Thymus (tissue), 11 donors: ENCODE measurements around the gene SMCR8. TPM values are rescaled to one million over a fixed set of nuclear protein-coding genes. Genes with fewer than 3 reads are reported as not detected.
"Not testable (repeated sequence)": the region's sequence is repeated elsewhere in the genome, so short reads cannot be mapped to it uniquely, and the experiment has no call there.

Experiments used
- DNase-seq, 9 donors: peaks; one replicate each; pipeline ENCODE4 v3.0.0-alpha.2; 2013; ENCODE audit warnings: low spot score in 9 of 9, low read depth in 6 of 9, missing footprints in 1 of 9
- H3K27ac ChIP-seq, 2 donors: one replicate each; pipeline ENCODE4 v1.5.1; 2013; ENCODE audit warnings: control low read depth in 1 of 2, low read depth in 1 of 2, low read length in 1 of 2, mild to moderate bottlenecking in 1 of 2, moderate library complexity in 1 of 2
- H3K27me3 ChIP-seq, 2 donors: one replicate each; pipeline ENCODE4 v1.5.1; 2013; ENCODE audit warnings: low read length in 1 of 2; ENCODE audit not compliant: control insufficient read depth in 2 of 2, insufficient read depth in 1 of 2
- H3K36me3 ChIP-seq, 2 donors: one replicate each; pipeline ENCODE4 v1.5.1; 2013; ENCODE audit warnings: low read length in 1 of 2, mild to moderate bottlenecking in 1 of 2, moderate library complexity in 1 of 2; ENCODE audit not compliant: control insufficient read depth in 2 of 2, insufficient read depth in 2 of 2
- H3K4me1 ChIP-seq, 2 donors: one replicate each; pipeline ENCODE4 v1.5.1; 2013; ENCODE audit warnings: low read length in 2 of 2; ENCODE audit not compliant: control insufficient read depth in 2 of 2, insufficient read depth in 2 of 2
- H3K4me3 ChIP-seq, 2 donors: one replicate each; pipeline ENCODE4 v1.5.1; 2013; ENCODE audit warnings: low read length in 2 of 2, control low read depth in 1 of 2, mild to moderate bottlenecking in 1 of 2
- H3K9me3 ChIP-seq, 2 donors: one replicate each; pipeline ENCODE4 v1.5.1; 2013; ENCODE audit warnings: low read length in 1 of 2, mild to moderate bottlenecking in 1 of 2; ENCODE audit not compliant: control insufficient read depth in 2 of 2, insufficient read depth in 1 of 2
- WGBS: extraction: QIAGEN DNeasy Blood & Tissue Kit; methylation state at CpG from one replicate; pipeline ENCODE4 v1.1.7; 2013; 5-methylcytosine and 5-hydroxymethylcytosine counted together
- polyA plus RNA-seq: library from polyadenylated mRNA; stranded (reverse); fragments of 200-250 nt; gene quantifications from one replicate; pipeline ENCODE4 v1.2.3, GENCODE V29; 2013
- total RNA-seq: library from RNA; stranded (reverse); fragments of 120-200 nt; gene quantifications from one replicate; pipeline ENCODE4 v1.2.4, GENCODE V29; 2013
- donor health status: healthy.

SMCR8 gene
- total and polyA plus RNA-seq, 2 donors, result 7.3 to 7.8 TPM

GRCh38 chr17:18280249-18280648, 34.8 kb upstream of the SMCR8 start:
- WGBS, result 97% methylated on average over 4 of the region's 4 CpGs
- H3K36me3 ChIP-seq, result peaks cover 78 to 79% of the 10 kb centered on the region in 2 donors
- peaks cover 0 to 3% of the 10 kb centered on the region in 2 donors for H3K9me3 ChIP-seq
- no peaks in the 10 kb centered on the region for H3K4me1 ChIP-seq
- H3K27ac ChIP-seq, result no peak overlapping the region
- DNase-seq, result no peak
- no peaks in the 10 kb centered on the region for H3K27me3 ChIP-seq
- no peak overlapping the region for H3K4me3 ChIP-seq

GRCh38 chr17:18280766-18281371, 34.2 kb upstream of the SMCR8 start:
- peaks cover 0 to 3% of the 10 kb centered on the region in 2 donors for H3K9me3 ChIP-seq
- H3K4me1 ChIP-seq, result no peaks in the 10 kb centered on the region
- H3K27ac ChIP-seq, result no peak overlapping the region
- DNase-seq, result no peak
- H3K27me3 ChIP-seq, result no peaks in the 10 kb centered on the region
- 92% methylated on average over 5 of the region's 5 CpGs for WGBS
- peaks cover 80 to 83% of the 10 kb centered on the region in 2 donors for H3K36me3 ChIP-seq
- no peak overlapping the region for H3K4me3 ChIP-seq

DNA sequence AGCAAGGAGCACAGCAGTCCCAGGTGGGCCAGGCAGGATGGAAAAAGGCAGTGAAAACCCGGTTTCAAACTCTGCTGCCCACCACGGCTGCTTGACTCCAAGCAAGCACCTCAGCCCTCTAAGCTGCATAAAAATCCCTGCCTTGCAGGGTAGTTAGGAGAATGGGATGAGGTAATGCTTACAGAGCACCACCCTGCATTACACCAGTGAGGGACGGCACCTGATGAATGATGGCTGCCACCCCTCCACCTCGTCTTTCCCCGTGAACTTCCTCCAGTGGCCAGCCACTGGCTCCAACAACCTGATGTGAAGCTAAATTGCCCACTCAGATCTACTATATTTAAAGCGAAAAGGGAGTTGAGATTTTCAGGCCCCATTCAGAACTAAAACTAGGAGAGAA, 33.3 kb upstream of the SMCR8 start:
- DNase-seq, result no peak
- 98% methylated on average over 6 of the region's 6 CpGs for WGBS
- H3K27ac ChIP-seq, result no peak overlapping the region
- H3K9me3 ChIP-seq, result peaks cover 0 to 3% of the 10 kb centered on the region in 2 donors
- H3K4me1 ChIP-seq, result no peaks in the 10 kb centered on the region
- H3K36me3 ChIP-seq, result peaks cover 72 to 80% of the 10 kb centered on the region in 2 donors
- H3K27me3 ChIP-seq, result no peaks in the 10 kb centered on the region
- H3K4me3 ChIP-seq, result no peak overlapping the region

DNA sequence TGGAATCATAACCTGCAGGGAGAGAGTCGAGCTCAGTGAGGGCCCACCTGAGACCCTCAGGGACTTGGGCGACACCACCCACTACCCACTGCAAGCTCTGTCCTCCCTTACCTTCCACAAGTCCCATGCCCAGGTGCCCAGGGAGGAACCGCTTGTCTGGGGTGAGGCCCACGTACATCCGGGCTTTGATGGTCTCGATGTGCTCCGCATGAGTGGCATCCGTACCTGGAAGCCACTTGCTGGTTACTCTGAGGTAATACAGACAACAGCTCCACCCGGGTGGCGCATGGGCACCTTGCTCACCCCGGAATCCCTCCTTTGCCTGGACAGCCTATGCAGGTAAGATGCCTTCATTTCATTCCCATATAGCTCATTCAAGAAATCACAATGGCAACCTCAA, 29.8 kb upstream of the SMCR8 start:
- no peak overlapping the region for H3K4me3 ChIP-seq
- 99% methylated on average over 11 of the region's 11 CpGs for WGBS
- peaks cover 0 to 2% of the 10 kb centered on the region in 2 donors for H3K9me3 ChIP-seq
- H3K27ac ChIP-seq, result no peak overlapping the region
- no peaks in the 10 kb centered on the region for H3K4me1 ChIP-seq
- H3K36me3 ChIP-seq, result peaks cover 78 to 81% of the 10 kb centered on the region in 2 donors
- DNase-seq, result no peak
- H3K27me3 ChIP-seq, result no peaks in the 10 kb centered on the region

DNA sequence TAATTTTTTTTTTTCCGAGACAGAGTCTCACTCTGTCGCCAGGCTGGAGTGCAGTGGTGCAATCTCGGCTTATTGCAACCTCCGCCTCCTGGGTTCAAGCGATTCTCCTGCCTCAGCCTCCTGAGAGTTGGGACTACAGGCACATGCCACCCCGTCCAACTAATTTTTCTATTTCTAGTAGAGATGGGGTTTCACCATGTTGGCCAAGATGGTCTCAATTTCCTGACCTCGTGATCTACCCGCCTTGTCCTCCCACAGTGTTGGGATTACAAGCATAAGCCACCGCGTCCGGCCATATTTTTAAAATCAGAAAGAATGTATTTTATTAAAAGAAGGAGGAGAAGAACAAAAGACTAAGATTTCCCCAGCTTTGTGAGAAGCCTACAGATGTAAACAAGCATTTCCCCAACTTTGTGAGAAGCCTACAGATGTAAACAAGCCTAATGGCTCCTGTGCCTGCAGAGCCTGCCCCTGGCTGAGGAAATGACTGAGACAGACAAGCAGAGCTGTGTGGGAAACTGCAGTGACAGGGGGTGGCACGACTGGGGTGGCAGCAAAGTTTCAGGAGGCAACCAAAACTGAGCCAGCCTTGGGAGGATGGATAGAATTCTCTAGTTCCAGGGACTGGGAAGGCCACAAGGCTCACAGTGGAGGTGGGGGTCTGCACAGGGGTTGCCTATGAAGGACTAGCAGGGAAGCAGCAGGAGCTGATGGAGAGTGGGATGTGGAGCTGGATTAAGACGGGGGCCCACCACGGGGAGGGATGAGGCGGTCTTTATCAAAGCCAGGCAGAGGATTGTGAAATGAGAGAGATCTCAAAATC, 23.2 kb upstream of the SMCR8 start:
- no peak overlapping the region for H3K4me3 ChIP-seq
- 97% methylated on average over 15 of the region's 15 CpGs for WGBS
- no peaks in the 10 kb centered on the region for H3K27me3 ChIP-seq
- no peaks in the 10 kb centered on the region for H3K4me1 ChIP-seq
- no peak for DNase-seq
- H3K36me3 ChIP-seq, result peaks cover 68 to 72% of the 10 kb centered on the region in 2 donors
- H3K27ac ChIP-seq, result no peak overlapping the region
- no peaks in the 10 kb centered on the region for H3K9me3 ChIP-seq

DNA sequence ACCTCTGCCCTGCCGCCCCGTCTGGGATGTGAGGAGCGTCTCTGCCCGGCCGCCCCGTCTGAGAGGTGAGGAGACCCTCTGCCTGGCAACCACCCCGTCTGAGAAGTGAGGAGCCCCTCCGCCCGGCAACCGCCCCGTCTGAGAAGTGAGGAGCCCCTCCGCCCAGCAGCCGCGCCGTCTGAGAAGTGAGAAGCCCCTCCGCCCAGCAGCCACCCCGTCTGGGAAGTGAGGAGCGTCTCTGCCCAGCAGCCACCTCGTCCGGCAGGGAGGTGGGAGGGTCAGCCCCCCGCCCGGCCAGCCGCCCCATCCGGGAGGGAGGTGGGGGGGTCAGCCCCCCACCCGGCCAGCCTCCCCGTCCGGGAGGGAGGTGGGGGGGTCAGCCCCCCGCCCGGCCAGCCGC, 17.0 kb upstream of the SMCR8 start:
- DNase-seq, H3K4me1 ChIP-seq, H3K9me3 ChIP-seq, H3K4me3 ChIP-seq, H3K27ac ChIP-seq, H3K27me3 ChIP-seq: not testable (repeated sequence)
- WGBS, result 97% methylated on average over 27 of the region's 30 CpGs
- H3K36me3 ChIP-seq, result peaks cover 54 to 61% of the 10 kb centered on the region in 2 donors

GRCh38 chr17:18300725-18301480, 14.2 kb upstream of the SMCR8 start:
- Histone ChIP-seq H3K36me3 (peaks cover 59 to 70% of the 10 kb centered on the region in 2 donors), H3K27ac (no peak overlapping the region), H3K4me3 (no peak overlapping the region), H3K9me3 (no peaks in the 10 kb centered on the region), H3K27me3 (no peaks in the 10 kb centered on the region), H3K4me1 (no peaks in the 10 kb centered on the region)
- WGBS, result 96% methylated on average over 8 of the region's 8 CpGs
- no peak for DNase-seq

GRCh38 chr17:18303206-18303605, 11.9 kb upstream of the SMCR8 start:
- WGBS, result 97% methylated on average over 13 of the region's 13 CpGs
- H3K27ac ChIP-seq, H3K4me1 ChIP-seq, H3K9me3 ChIP-seq, DNase-seq, H3K4me3 ChIP-seq, H3K27me3 ChIP-seq: not testable (repeated sequence)
- peaks cover 69 to 83% of the 10 kb centered on the region in 2 donors for H3K36me3 ChIP-seq

- Histone ChIP-seq H3K4me1 (peaks cover 15 to 22% of the 10 kb centered on the region in 2 donors), H3K9me3 (no peaks in the 10 kb centered on the region), H3K27ac (no peak overlapping the region), H3K27me3 (no peaks in the 10 kb centered on the region), H3K36me3 (peaks cover 35 to 54% of the 10 kb centered on the region in 2 donors), H3K4me3 (no peak overlapping the region)
- DNase-seq, result no peak
- WGBS, result 96% methylated on average over 4 of the region's 4 CpGs
These were observed 5.9 kb upstream of the SMCR8 start for GRCh38 chr17:18309202-18309601.
